Stimulated activated CD4-positive, alpha-beta T cell treated with anti-CD3 and anti-CD28 coated beads, Interleukin-4, amount 100 ng/mL, for 48 hours (primary cell): Measurements from ENCODE around the gene FGD4.
"Not testable (repeated sequence)": the region's sequence is repeated elsewhere in the genome, so short reads cannot be mapped to it uniquely, and the experiment has no call there.

Experiments used
- DNase-seq, 2 donors: peaks; one replicate each; pipeline ENCODE4 v3.0.0-alpha.2; 2020; ENCODE audit warnings: low read depth in 2 of 2

FGD4 gene

DNA sequence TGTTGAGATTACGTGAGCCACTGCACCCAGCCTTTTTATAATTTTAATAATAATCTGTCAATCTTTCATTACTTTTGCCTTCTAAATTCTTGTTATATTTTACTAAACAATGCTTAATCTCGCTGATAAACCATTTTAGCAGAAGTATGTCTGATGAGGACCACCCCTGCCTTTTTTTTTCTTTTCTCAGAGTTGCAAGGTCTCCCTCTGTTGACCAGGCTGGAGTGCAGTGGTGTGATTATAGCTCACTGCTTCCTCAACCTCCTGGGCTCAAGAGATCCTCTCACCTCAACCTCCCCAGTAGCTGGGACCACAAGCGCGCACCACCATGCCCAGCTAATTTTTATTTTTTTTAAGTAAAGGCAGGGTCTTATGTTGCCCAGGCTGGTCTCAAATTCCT lies 161.2 kb downstream of the FGD4 start:
- no peak for DNase-seq

DNA sequence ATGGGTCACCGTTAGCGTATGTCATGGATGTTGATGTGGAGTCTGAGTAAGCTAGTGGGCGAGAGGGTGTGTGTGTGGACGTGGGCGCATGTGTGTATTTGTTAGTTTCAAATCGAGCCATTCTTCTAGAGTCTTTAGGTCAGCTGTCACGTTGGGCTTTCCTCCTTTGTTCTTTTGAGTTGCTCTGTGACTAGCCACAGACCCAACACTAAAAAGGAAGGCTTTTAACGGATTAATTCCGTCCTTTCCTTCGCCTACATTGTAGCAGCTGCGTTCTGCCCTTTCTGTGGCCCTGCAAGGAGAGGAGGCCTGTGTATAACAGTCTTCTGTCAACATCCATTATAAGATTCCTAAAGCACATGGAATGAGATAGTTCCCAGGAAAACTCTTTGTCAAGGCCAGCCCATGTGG lies 162.6 kb downstream of the FGD4 start:
- DNase-seq: no peak

DNA sequence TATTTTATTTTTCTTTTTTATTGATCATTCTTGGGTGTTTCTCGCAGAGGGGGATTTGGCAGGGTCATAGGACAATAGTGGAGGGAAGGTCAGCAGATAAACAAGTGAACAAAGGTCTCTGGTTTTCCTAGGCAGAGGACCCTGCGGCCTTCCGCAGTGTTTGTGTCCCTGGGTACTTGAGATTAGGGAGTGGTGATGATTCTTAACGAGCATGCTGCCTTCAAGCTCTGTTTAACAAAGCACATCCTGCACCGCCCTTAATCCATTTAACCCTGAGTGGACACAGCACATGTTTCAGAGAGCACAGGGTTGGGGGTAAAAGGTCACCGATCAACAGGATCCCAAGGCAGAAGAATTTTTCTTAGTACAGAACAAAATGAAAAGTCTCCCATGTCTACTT lies 163.1 kb downstream of the FGD4 start:
- not testable (repeated sequence) for DNase-seq

DNA sequence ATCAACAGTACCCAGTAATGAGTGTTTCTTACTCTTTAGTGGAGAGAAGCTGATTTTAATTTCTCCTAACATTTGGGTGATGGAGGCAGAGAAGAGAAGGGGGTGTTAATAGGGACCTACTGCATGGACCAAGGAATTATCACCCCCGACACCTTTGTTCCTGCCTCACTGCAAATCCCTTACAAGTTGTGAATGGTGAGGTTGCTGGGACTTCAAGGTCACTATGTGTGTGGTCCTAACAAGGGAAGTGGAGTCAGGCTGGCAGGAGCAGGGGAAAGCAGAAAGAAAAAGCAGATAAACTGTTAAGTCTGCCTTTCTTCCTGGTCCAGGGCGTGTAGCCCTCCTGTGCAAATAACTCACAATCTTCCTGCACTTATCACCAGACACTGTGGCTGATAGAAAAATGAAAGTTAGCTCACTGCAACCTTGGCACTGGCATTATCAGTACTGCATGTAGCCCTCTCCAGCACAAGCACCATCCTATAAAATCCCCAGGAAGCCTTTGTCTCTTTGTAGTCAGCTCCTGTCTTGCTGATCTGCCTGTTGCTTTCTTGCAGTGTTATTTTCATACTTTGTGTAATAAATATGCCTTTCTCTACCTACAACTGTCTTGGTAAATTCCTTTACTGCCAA lies 167.4 kb downstream of the FGD4 start:
- no peak for DNase-seq

DNA sequence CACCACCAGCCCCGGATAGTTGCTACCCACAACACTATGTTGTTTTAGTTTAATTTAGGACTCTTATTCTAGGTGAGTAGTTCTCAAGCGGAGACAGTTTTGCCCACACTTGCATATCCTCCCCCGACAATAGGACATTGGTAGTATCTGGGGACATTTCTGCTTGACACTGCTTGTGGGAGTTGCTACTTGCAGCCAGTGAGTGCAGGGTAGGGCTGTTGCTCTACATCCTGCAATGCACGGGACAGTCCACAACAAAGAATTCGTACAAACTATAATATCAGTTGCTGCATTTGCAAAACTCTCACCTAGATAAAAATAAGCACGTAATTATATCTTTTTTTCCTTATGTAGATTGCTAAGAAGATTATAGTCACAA lies 167.9 kb downstream of the FGD4 start:
- no peak for DNase-seq

DNA sequence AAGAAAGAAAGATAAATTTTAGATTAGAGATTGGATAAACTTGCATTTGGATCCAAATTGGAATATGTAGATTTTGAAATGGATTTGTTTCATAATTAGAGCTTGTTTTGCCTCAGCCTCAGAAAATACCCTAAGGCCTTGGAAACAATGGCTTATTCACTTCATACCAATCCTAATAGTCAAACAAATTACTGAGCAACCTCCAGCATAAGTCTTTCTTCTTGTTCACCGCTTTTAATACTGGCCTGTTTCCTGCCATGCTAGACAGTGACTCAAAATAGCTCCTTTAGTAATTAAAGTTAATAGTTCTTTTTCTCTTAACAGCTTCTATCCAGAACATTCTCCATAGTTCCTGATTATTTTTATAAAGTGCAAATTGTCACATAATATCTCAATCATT lies 168.9 kb downstream of the FGD4 start:
- no peak for DNase-seq

DNA sequence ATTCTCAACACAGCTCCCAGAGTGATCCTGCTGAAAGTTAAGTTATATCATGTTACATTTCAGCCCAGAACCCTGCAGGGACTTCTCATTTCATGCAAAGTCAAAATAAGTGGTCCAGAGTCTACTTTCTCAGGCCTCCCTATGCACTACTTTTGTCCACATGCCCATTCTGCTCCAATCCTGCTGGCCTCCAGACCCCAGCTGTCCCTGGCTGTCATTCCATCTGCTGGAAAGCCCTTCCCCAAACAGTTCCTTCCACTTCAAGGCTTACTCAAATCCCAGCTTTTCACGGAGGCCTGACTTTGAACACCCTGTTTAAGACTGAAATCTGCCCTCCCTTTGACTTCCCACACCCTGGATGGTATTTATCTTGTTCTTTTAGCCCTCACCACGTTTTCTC lies 169.9 kb downstream of the FGD4 start:
- DNase-seq: no peak

DNA sequence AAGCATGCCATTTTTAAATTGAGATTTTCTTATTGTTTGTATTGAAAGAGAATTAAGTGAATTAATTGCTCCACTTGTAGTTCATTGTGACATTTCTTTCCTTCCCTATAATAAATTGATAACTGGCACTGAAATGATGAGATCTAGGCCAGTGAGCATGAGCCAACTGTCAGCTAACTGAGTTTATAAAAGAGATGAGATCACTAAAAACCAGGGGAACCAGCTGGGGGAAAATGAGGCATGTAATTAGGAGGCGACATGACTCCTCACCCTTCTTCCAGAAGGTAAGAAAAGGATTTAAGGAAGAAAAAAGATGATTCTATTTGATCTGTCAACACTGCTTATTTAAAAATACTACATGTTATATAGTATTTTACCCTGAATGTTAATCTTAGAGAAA lies 175.2 kb downstream of the FGD4 start:
- DNase-seq: no peak

DNA sequence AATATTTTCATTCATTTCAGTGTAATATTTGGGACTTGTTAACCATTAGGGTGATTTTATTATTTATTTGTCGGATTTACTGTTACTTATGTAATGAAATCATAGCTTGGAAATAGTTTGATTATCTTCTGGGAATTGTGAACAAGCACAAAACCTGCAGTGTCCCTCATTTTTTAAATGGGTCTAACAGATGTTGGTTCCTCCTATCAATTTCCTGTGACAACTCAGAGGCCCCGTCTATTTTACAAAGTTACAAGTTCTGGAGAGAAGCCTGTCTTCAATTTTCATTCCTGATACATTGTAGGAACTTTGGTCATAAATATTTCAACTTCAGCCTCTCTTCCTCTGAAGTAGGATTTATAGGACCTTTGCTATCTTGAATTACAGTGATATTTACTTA lies 178.0 kb downstream of the FGD4 start:
- no peak for DNase-seq

DNA sequence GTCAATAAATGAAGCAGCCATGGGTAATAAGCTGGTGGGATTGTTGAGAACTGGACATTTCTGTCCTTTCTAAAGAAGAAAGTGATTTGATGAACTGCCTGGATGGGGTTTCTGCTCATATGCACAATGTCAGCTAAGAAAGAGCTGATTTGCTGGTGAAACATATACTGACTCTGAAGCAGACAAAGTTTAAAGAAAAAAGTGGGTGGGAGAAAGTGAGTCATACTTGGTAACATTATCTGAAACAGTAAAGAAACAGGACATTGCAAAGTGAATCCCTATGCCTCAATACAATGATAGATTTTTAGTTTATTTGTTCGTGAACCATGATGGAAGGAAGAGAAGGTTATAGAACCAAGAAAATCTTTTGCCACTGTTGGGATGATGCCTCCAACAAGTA lies 184.2 kb downstream of the FGD4 start:
- no peak for DNase-seq

DNA sequence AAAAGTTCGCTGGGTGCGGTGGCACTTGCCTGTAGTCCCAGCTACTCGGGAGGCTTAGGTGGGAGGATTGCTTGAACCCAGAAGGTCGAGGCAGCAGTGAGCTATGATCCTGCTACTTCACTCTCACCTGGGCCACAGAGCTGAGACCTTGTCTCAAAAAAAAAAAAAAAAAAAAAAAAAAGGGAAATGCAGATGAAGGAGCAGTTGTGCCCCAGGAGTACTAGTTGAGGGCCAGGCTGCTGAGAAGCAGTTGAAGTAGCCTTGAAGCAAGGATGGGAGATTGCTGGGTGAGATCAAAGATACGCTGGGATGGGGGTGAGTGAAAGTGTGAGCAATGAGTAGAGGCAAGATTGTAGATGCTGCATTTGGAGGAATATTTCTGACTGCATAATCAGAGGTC lies 186.3 kb downstream of the FGD4 start:
- DNase-seq: no peak

DNA sequence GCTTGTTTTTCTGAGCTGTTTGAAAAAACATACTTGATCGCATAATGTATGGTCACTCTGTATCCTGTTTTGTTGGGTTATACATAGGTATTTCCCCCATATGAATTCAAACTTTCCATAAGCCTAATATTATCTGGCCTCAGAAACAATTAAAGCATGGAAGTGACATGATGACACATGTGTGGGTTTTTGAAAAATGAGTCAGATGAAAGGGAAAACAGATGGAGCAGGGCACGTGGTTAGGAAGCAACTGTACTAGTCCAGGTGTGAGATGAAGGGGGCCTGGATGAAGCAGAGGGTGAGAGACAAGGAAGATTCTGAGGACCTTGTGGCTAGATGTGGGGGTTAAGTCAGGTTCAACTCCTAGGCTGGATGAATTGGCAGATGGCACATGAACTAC lies 187.0 kb downstream of the FGD4 start:
- DNase-seq: no peak

DNA sequence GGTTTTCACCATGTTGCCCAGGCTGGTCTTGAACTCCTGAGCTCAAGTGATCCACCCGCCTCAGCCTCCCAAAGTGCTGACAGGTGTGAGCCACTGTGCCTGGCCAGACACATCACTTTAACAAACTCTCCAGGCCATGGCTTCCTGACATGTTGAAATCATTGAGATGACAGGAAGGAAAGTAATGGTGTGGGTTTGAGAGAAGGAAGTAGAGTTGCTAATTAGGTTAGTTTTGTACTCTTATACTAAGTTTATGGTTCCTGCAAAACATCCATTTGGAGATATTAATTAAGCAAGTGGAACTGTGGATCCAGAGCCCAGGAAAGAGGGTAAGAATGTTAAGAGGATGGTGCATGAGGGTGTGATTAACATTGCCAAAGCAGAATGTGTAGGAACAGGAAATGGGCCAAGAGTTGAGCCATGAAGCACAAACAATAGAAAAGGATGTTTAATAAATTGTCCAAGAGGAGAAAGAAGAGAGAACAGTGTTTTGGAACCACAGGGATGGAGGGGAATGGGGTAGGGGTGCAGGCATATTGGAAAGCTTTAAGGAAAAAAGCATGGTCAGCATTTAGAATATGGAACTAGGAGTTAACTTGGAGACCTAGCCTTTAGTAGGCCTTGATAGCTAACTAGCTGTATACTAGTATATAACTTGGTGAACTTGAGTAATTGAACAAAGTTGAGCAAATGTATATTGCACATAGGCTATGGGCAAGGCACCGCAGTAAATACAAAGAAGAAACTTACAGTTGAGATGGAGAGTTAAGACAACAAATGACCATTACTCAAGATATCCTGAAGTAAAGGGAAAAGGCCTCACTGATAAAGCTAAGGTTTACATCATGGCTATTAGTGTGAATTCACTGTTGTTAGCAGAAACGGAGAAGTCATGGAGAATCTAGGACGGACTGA lies 188.5 kb downstream of the FGD4 start:
- DNase-seq: no peak

DNA sequence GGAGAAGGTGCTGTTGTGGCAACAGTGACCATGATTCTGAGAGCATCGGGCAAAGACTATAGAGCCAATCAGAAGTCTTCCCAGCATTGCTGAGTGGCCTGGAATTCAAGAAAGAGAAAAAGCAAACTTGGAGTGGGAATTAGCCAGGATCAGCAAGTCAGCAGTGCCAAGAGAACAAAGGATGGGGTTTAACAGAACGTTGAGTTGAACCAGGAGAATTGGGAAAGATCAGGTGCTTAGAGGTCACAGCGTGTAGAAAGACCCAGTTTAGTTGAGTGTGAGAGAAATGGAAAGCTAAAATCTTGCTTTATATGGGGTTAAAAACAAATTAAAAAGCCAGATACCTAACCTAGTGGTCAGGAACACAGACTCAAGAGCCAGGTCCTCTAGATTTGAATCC lies 189.2 kb downstream of the FGD4 start:
- no peak for DNase-seq

DNA sequence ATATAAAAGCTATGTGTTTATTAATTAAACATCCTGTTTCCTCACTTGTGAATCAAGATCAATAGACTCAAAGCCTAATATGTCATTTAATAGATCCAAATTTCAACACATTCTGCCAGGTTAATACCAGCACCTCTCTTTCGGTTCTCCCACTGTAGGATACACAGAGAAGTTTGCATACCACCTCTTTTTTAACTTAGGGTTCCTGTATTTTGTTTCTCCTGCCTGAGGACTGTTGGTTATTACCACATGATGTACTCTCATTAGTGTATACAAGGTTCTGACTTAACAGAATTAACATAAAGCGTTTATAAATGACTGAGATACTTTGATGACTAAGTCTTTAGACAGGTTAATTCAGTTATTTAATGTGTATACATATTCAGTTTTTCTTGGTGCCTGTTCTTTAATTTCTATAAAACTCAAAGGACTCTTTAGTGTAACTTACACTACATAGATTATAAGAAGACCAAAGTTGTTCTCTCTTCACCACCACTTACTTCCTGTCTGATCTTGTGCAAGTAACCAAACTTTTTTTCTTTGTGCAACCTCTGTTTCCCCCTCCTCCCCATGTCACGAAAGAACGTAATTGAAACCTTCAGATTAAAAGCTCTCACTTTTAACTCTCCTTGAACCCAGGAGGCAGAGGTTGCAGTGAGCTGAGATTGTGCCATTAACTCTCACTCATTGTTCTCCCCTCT lies 190.0 kb downstream of the FGD4 start:
- DNase-seq: no peak

DNA sequence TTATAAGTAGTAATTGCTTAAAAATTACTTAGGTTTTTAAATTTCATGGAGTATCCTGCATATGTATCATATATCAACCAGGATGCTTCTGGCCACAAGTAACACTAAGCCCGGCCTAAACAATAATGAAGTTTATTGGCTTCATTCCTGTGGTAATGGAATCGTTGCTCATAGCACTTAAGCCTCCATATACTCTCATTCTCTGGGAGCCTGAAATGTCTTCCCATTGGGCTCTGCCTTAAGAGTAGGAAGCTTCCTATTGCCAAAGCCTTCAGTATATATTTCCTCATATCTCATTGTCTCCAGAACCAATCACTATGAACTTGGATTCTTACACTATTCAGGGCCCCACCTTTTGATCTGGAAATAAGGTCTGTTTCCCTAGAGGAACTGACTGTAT lies 195.9 kb downstream of the FGD4 start:
- DNase-seq: no peak

DNA sequence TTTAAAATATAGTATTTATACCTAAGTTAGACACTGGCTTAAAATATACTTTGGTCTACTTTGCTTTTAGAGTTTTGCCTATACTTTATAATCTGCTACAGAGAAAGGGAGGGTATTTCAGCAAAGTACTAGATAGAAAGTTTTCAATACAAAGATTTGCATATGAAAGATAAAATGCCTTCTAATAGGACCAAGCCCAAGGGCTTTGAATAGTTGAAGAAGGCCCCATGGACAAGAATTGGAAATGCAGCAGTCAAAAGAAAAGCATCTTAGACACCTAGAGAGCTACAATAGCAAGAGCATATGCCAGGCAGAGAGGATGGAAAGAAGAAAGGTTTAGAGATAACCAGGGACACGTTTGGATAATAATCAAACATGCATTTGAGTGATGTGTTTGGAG lies 196.7 kb downstream of the FGD4 start:
- DNase-seq: no peak

DNA sequence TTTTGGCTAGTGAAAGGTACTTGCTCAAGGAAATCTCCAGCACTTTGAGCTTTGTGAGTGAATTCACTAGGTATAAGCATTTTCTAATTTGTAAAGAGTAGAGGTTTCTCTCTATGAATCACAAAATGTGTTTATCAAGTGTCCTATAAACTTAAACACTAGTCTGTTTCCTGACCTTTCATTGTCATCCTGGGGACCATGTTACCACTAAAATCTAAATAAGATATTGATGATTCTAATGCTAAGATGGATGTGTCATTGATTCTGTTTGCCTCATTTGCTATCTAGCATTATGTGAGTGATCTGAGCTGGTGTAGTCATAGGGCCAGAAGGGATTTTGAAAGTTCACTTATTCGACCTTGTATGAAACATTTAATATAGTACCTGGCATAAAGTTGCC lies 199.3 kb downstream of the FGD4 start:
- no peak for DNase-seq

DNA sequence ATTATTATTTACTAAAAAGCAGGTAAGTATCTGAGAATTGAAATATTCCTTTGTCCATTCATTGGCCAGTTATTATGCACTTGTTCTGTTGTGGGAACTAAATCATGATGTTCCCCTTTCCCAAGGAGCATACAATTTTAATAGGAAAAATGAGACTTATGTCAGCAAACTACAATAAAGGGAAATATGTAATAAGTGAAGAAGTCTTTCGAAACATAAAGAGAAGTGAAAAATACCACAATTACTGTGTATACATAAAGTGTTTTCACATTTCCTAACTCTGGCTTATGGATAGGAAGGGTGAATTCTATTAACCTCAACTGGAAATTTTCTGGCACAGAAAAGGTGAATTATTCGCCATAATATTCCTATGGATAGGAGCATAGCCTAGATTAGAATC lies 201.3 kb downstream of the FGD4 start:
- DNase-seq: no peak

DNA sequence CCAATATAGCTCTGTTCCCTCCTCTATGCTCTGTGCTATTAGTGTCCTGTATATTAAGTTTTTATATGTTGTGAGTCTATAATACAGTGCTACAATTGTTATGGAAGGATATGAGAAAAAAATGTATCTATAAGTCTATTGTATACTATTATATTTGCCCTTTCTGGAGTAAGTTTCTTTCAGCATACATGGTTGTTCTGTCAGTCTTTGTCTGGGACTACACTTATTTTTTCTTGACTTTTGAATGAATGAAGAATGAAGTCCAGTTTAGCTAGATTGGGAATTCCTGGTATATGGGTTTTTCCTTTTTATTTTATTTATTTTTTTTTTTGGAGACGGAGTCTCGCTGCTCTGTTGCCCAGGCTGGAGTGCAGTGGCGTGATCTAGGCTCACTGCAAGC lies 203.7 kb downstream of the FGD4 start:
- no peak for DNase-seq

DNA sequence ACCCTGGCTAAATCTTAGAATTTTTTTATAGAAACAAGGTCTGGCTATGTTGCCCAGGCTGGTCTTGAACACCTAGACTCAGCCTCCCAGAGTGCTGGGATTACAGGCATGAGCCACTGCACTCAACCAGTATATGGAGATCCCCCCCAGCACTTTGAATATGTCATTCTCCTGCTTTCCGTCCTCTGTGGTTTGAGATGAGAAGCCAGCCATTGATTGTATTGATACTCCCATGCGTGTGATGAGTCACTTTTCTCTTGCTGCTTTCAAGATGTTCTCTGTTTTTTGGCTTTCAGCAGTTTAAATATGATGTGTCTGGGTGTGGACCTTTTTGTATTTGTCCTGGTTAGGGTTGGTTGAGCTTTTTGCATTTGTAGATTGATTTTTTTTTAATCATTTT lies 204.5 kb downstream of the FGD4 start:
- peak in 1 of 2 donors; percentile 16 for DNase-seq

DNA sequence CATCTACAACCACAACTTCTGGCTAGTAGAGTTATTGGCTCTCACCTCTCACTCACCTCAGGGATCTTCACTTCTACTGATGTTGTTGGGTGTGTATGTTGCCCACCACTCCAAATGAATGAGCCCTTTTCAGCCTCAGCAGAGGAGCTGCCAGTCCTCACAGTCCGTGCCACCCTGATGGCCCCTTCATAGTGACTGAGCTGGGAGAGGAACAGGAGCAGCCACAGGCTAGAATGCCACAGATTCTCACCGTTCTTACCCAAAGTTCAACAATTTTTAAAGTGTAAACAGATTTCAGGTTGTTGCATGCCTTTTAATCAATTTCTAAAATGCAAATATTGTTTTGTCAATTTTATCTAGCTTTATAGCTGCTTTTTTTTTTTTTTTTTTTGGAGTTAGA lies 205.2 kb downstream of the FGD4 start:
- DNase-seq: no peak
